SK-N-SH (cell line): ENCODE measurements around the gene ABAT.

Source experiments
- POLR2AphosphoS5 ChIP-seq: IDR thresholded peaks from 2 replicates; pipeline ENCODE4 v1.6.1; 2012; ENCODE audit warnings: low read depth, low read length
- TEAD4 ChIP-seq: IDR thresholded peaks from 2 replicates; pipeline ENCODE4 v1.4.0; 2012; ENCODE audit warnings: mild to moderate bottlenecking, borderline replicate concordance; ENCODE audit not compliant: insufficient read depth
- YY1 ChIP-seq: IDR thresholded peaks from 2 replicates; pipeline ENCODE4 v1.4.0; 2012; ENCODE audit warnings: low read depth, mild to moderate bottlenecking
- TF ChIP-seq, protein P1 (sequence below): fragments of 200-600 bp; sonication (generic); IDR thresholded peaks from 2 replicates; pipeline ENCODE4 v1.6.1; 2017; ENCODE audit warnings: antibody characterized with exemption, mild to moderate bottlenecking, moderate library complexity

DNA sequence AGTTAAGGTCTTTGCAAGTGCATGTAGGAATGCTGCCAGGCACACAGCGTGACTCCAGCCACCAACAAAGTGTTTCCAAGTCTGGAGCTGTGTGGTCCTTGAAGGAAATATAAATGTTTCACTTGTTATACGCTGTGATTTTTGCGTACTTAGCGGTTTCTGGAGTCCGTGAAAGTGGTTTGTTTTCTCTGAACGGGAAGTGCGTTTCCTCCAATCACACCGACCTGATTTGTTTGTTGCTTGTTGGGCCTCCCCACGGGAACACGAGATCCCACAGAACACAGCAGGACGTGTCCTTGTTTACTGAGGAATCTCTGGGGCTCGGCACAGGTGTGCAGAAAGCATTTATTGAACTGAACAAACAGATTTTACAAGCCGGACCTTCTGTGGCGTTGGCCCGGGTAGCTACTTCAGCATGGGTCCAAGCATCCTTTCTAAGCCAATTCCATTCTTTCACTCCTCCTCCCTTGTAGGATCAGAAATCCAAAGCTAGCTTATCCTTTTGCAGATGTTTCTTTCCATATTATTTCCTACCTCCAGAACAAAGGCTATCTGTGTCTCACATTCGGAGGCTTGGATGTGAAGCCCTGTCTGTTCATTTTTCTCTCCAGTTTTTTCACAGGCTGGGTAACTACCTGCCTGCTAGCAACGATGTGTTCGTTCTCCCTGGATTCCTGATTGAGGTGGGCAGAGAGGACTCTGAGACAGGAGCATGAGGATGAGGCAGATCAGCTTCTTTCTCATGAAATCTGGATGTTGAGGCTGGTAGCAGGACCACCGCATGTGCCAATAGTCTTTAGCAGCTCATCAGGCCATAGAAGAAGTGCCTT is 44.6 kb downstream of the ABAT start:
- TF ChIP-seq, protein P1, sequence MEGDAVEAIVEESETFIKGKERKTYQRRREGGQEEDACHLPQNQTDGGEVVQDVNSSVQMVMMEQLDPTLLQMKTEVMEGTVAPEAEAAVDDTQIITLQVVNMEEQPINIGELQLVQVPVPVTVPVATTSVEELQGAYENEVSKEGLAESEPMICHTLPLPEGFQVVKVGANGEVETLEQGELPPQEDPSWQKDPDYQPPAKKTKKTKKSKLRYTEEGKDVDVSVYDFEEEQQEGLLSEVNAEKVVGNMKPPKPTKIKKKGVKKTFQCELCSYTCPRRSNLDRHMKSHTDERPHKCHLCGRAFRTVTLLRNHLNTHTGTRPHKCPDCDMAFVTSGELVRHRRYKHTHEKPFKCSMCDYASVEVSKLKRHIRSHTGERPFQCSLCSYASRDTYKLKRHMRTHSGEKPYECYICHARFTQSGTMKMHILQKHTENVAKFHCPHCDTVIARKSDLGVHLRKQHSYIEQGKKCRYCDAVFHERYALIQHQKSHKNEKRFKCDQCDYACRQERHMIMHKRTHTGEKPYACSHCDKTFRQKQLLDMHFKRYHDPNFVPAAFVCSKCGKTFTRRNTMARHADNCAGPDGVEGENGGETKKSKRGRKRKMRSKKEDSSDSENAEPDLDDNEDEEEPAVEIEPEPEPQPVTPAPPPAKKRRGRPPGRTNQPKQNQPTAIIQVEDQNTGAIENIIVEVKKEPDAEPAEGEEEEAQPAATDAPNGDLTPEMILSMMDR: no peak
- TF ChIP-seq TEAD4 (no peak), POLR2AphosphoS5 (no peak), YY1 (no peak)
